Neuronal stem cell (in vitro differentiated cells): Measurements from ENCODE around the gene PCDH12.

Experiments
- DNase-seq: peaks from one replicate; pipeline ENCODE4 v3.0.0-alpha.2; 2013; ENCODE audit warnings: low spot score
- H2AFZ ChIP-seq: one replicate; pipeline ENCODE4 v1.6.1; 2013; ENCODE audit warnings: mild to moderate bottlenecking, low read length, inconsistent platforms
- H2AK5ac ChIP-seq: 2 replicates; pipeline ENCODE4 v1.6.1; 2013; ENCODE audit warnings: low read depth, mild to moderate bottlenecking, inconsistent platforms, low read length, moderate library complexity, mixed read lengths
- H2BK120ac ChIP-seq: 2 replicates; pipeline ENCODE4 v1.6.1; 2013; ENCODE audit warnings: low read depth, mild to moderate bottlenecking, inconsistent platforms, low read length, moderate library complexity, mixed read lengths
- H2BK12ac ChIP-seq: one replicate; pipeline ENCODE4 v1.6.1; 2013; ENCODE audit warnings: low read length, inconsistent platforms
- H2BK15ac ChIP-seq: 2 replicates; pipeline ENCODE4 v1.6.1; 2013; ENCODE audit warnings: mild to moderate bottlenecking, low read length, inconsistent platforms, mixed read lengths
- H2BK5ac ChIP-seq: one replicate; pipeline ENCODE4 v1.6.1; 2013; ENCODE audit warnings: inconsistent platforms, mild to moderate bottlenecking, low read length, moderate library complexity
- H3K14ac ChIP-seq: one replicate; pipeline ENCODE4 v1.6.1; 2013; ENCODE audit warnings: low read length, inconsistent platforms
- H3K18ac ChIP-seq: 2 replicates; pipeline ENCODE4 v1.6.1; 2013; ENCODE audit warnings: low read length, inconsistent platforms
- H3K23ac ChIP-seq: 2 replicates; pipeline ENCODE4 v1.6.1; 2013; ENCODE audit warnings: low read depth, mild to moderate bottlenecking, mixed read lengths, low read length, inconsistent platforms; ENCODE audit not compliant: poor library complexity
- H3K27ac ChIP-seq: replicated peaks from 3 replicates; pipeline ENCODE4 v1.5.1; 2013; ENCODE audit warnings: low read length, inconsistent platforms
- H3K27me3 ChIP-seq, 3 experiments: 2 replicates each; pipeline ENCODE4 v1.6.1; 2013; ENCODE audit warnings: low read length in 3 of 3, mild to moderate bottlenecking in 2 of 3, inconsistent platforms in 1 of 3, low read depth in 1 of 3, mixed read lengths in 1 of 3, moderate library complexity in 1 of 3; ENCODE audit not compliant: control insufficient read depth in 3 of 3, insufficient read depth in 3 of 3
- H3K36me3 ChIP-seq, 2 donors: replicated peaks in 1 of 2; 2 replicates each; pipeline ENCODE4 v1.6.1; 2013; ENCODE audit warnings: low read length in 2 of 2; ENCODE audit not compliant: control insufficient read depth in 2 of 2, insufficient read depth in 2 of 2
- H3K4ac ChIP-seq: 2 replicates; pipeline ENCODE4 v1.6.1; 2013; ENCODE audit warnings: inconsistent platforms, mild to moderate bottlenecking, low read length, moderate library complexity
- H3K4me1 ChIP-seq, 2 donors: 1 replicate in 1 of 2; 2 replicates in 1 of 2; pipeline ENCODE4 v1.6.1; 2013; ENCODE audit warnings: low read length in 2 of 2, low read depth in 1 of 2; ENCODE audit not compliant: control insufficient read depth in 2 of 2, insufficient read depth in 1 of 2
- H3K4me2 ChIP-seq: one replicate; pipeline ENCODE4 v1.6.1; 2013; ENCODE audit warnings: mild to moderate bottlenecking, low read length, inconsistent platforms; ENCODE audit not compliant: insufficient read depth, poor library complexity, severe bottlenecking
- H3K4me3 ChIP-seq, 2 donors: 2 replicates each; pipeline ENCODE4 v1.5.1; 2013; ENCODE audit warnings: low read length in 2 of 2, mild to moderate bottlenecking in 2 of 2, inconsistent platforms in 1 of 2, moderate library complexity in 1 of 2
- H3K79me1 ChIP-seq: one replicate; pipeline ENCODE4 v1.6.1; 2013; ENCODE audit warnings: low read depth, mild to moderate bottlenecking, inconsistent platforms, low read length, moderate library complexity
- H3K9ac ChIP-seq: one replicate; pipeline ENCODE4 v1.6.1; 2013; ENCODE audit warnings: mild to moderate bottlenecking, low read depth, low read length, inconsistent platforms; ENCODE audit not compliant: poor library complexity
- H3K9me3 ChIP-seq, 2 donors: replicated peaks in 1 of 2; 2 replicates each; pipeline versions ENCODE3 to v1.6.1; 2013; ENCODE audit warnings: low read length in 2 of 2, mild to moderate bottlenecking in 2 of 2, inconsistent platforms in 1 of 2, low read depth in 1 of 2, mixed read lengths in 1 of 2, moderate library complexity in 1 of 2; ENCODE audit not compliant: control insufficient read depth in 2 of 2, insufficient read depth in 1 of 2
- H4K8ac ChIP-seq: one replicate; pipeline ENCODE4 v1.6.1; 2013; ENCODE audit warnings: low read depth, mild to moderate bottlenecking, inconsistent platforms, low read length, moderate library complexity
- H4K91ac ChIP-seq: one replicate; pipeline ENCODE4 v1.6.1; 2013; ENCODE audit warnings: low read length, low read depth, mild to moderate bottlenecking, inconsistent platforms; ENCODE audit not compliant: poor library complexity
- WGBS, 2 donors: extraction: QIAGEN DNeasy Blood & Tissue Kit; methylation state at CpG; one replicate each; pipeline ENCODE4 v1.1.7; 2013; ENCODE audit warnings: missing lambda C conversion rate in 2 of 2, mixed read lengths in 1 of 2; ENCODE audit not compliant: insufficient read length in 2 of 2, insufficient replicate concordance in 1 of 2; ENCODE audit errors: extremely low coverage in 2 of 2; 5-methylcytosine and 5-hydroxymethylcytosine counted together

PCDH12 gene

DNA sequence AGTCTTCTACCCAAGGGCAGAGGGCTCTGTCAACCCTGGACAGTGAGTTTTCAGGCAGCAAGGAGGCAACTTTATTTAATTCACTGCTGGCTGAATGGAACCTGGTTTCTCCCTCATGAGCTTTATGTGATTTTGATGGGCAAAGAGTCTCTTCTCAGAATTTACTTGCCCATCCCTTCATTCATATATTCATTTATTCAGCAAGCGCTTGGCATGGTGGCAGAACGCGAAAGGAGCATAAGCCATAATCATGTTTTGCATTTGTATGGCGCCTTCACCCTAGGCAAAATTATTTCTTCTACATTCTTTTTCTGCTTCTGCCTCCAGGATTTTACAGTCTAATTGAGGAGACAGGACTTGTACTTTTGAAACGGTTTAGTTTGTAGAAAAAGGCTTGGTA is 26.3 kb downstream of the PCDH12 start:
- WGBS, 2 donors = no CpG with 5 or more reads among the region's 5 CpGs
- Histone ChIP-seq H2AFZ (no peak overlapping the region), H3K79me1 (no peaks in the 10 kb centered on the region), H3K4me1 (no peaks in the 10 kb centered on the region), H3K23ac (no peak overlapping the region), H4K8ac (no peak overlapping the region), H3K9ac (no peak overlapping the region), H3K27ac (no peak overlapping the region), H2AK5ac (no peak overlapping the region), H3K14ac (no peak overlapping the region), H2BK5ac (no peak overlapping the region), H3K36me3 (peaks cover 54 to 96% of the 10 kb centered on the region in 2 donors), H3K27me3 (no peaks in the 10 kb centered on the region), H3K4ac (no peak overlapping the region), H3K9me3 (no peaks in the 10 kb centered on the region), H3K4me3 (no peak overlapping the region), H3K18ac (no peak overlapping the region), H4K91ac (no peak overlapping the region), H2BK12ac (no peak overlapping the region), H2BK120ac (no peak overlapping the region), H2BK15ac (no peak overlapping the region), H3K4me2 (no peak overlapping the region)
- DNase-seq = no peak

DNA sequence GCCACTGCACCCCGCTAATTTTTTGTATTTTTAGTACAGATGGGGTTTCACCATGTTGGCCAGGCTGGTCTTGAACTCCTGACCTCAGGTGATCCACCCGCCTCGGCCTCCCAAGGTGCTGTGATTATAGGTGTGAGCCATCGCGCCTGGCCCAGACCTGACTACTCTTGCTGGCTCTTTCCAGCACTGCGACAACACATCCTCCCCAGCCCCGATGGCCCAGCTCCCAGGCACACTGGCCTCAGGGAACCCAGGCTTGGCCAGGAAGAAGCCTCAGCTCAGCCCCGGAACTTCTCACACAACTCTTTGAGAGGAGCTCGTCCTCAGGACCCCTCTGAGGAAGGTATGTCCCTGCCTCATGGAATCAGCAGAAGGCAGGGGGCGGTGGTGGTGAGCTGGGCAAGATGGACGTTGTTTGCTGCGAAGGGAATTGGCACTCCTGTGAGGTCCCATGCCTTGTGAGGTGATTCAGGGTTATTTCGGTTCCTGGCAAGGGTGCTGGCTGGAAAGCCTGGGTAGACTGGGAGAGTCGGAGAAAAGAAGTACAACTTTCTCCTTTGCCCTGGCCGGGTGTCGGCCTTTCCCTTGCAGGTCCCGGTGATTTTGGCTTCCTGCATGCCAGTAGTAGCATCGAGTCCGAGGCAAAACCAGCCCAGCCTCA is 28.5 kb downstream of the PCDH12 start:
- Histone ChIP-seq H3K14ac (no peak overlapping the region), H3K9ac (no peak overlapping the region), H3K18ac (no peak overlapping the region), H3K27ac (no peak overlapping the region), H3K9me3 (no peaks in the 10 kb centered on the region), H3K4me1 (peaks cover 0 to under 1% of the 10 kb centered on the region in 2 donors), H2BK5ac (no peak overlapping the region), H3K4ac (no peak overlapping the region), H3K27me3 (no peaks in the 10 kb centered on the region), H3K4me3 (no peak overlapping the region), H2AK5ac (no peak overlapping the region), H2BK120ac (no peak overlapping the region), H3K23ac (no peak overlapping the region), H2AFZ (no peak overlapping the region), H3K4me2 (no peak overlapping the region), H4K91ac (no peak overlapping the region), H2BK15ac (no peak overlapping the region), H2BK12ac (no peak overlapping the region), H4K8ac (no peak overlapping the region), H3K79me1 (peaks cover 2% of the 10 kb centered on the region), H3K36me3 (peaks cover 51 to 89% of the 10 kb centered on the region in 2 donors)
- no CpG with 5 or more reads among the region's 19 CpGs for WGBS, 2 donors
- no peak for DNase-seq

DNA sequence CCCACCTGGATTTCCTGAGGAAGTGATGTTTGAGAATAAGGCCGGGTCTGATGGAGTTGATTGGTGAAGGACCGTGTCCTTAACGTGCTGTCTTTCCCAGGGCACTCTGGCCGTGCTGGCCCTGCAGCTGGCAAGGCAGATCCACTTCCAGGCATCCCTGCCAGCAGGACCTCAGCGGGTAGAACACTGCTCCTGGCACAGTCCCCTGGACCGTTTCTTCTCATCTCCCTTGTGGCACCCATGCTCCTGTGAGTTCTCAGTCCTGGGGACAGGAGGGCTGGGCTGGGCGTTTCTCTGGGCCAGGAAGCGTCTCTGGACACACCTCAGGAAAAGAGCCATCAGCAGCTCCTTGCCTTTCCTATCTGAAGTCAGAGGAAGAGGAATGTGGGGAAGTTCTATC is 30.0 kb downstream of the PCDH12 start:
- no peak overlapping the region for H4K91ac ChIP-seq
- H3K27ac ChIP-seq = no peak overlapping the region
- H3K4me3 ChIP-seq = no peak overlapping the region
- peaks cover 3 to 5% of the 10 kb centered on the region in 2 donors for H3K4me1 ChIP-seq
- H4K8ac ChIP-seq = no peak overlapping the region
- no peak for DNase-seq
- H2BK120ac ChIP-seq = no peak overlapping the region
- H2BK12ac ChIP-seq = no peak overlapping the region
- peaks cover 44 to 74% of the 10 kb centered on the region in 2 donors for H3K36me3 ChIP-seq
- H3K23ac ChIP-seq = no peak overlapping the region
- H3K9me3 ChIP-seq = no peaks in the 10 kb centered on the region
- WGBS, 2 donors = no CpG with 5 or more reads among the region's 8 CpGs
- no peak overlapping the region for H2AK5ac ChIP-seq
- no peak overlapping the region for H3K14ac ChIP-seq
- peaks cover 2% of the 10 kb centered on the region for H3K79me1 ChIP-seq
- H3K9ac ChIP-seq = peak overlapping the region; percentile 15
- no peak overlapping the region for H3K4ac ChIP-seq
- no peak overlapping the region for H3K4me2 ChIP-seq
- no peak overlapping the region for H2BK15ac ChIP-seq
- no peak overlapping the region for H2BK5ac ChIP-seq
- H2AFZ ChIP-seq = no peak overlapping the region
- no peak overlapping the region for H3K18ac ChIP-seq
- no peaks in the 10 kb centered on the region for H3K27me3 ChIP-seq

DNA sequence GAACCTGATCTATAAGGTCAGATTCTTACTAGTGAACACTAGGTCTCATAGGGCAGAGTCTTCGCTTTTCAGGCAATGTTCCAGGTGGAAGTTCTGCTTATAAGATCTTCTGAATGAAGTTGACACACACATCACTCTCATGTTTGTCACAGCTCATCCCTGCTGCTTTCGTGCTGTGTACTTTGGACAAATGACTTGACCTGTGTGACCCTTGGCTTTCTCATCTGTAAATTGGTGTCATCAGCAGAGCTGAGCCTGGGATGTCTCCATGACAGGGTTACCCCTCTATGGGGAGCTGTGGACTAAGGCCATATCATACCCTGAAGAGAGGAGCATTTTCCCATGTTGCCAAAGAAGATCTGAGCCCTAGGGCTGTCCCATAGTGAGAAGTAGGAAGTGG is 31.6 kb downstream of the PCDH12 start:
- DNase-seq = no peak

More for the DNA sequence above, 31.6 kb downstream of the PCDH12 start:
- no peaks in the 10 kb centered on the region for H3K27me3 ChIP-seq
- peaks cover 41 to 60% of the 10 kb centered on the region in 2 donors for H3K36me3 ChIP-seq
- no peak overlapping the region for H2AFZ ChIP-seq
- no peak overlapping the region for H3K4me3 ChIP-seq
- H2BK120ac ChIP-seq = no peak overlapping the region
- no peak overlapping the region for H4K91ac ChIP-seq
- H4K8ac ChIP-seq = no peak overlapping the region
- H3K14ac ChIP-seq = no peak overlapping the region
- H2AK5ac ChIP-seq = no peak overlapping the region
- H3K4me1 ChIP-seq = peaks cover 3 to 6% of the 10 kb centered on the region in 2 donors
- no peaks in the 10 kb centered on the region for H3K9me3 ChIP-seq
- H3K23ac ChIP-seq = no peak overlapping the region
- no CpG with 5 or more reads among the region's 2 CpGs for WGBS, 2 donors
- H3K27ac ChIP-seq = no peak overlapping the region
- no peak overlapping the region for H2BK5ac ChIP-seq
- no peak overlapping the region for H3K9ac ChIP-seq
- H3K18ac ChIP-seq = no peak overlapping the region
- no peak overlapping the region for H2BK15ac ChIP-seq
- peaks cover 2% of the 10 kb centered on the region for H3K79me1 ChIP-seq
- no peak overlapping the region for H3K4ac ChIP-seq
- H2BK12ac ChIP-seq = no peak overlapping the region
- no peak overlapping the region for H3K4me2 ChIP-seq
